HG03565 (cell line): ENCODE measurements around the gene FOSL2.

Experiments used
- ATAC-seq: cut with Tn5 transposase; IDR thresholded peaks from one replicate; pipeline ENCODE4 v1.9.1; 2021; ENCODE audit warnings: mild to moderate bottlenecking, moderate library complexity; ENCODE audit not compliant: unreplicated experiment

FOSL2 gene

DNA sequence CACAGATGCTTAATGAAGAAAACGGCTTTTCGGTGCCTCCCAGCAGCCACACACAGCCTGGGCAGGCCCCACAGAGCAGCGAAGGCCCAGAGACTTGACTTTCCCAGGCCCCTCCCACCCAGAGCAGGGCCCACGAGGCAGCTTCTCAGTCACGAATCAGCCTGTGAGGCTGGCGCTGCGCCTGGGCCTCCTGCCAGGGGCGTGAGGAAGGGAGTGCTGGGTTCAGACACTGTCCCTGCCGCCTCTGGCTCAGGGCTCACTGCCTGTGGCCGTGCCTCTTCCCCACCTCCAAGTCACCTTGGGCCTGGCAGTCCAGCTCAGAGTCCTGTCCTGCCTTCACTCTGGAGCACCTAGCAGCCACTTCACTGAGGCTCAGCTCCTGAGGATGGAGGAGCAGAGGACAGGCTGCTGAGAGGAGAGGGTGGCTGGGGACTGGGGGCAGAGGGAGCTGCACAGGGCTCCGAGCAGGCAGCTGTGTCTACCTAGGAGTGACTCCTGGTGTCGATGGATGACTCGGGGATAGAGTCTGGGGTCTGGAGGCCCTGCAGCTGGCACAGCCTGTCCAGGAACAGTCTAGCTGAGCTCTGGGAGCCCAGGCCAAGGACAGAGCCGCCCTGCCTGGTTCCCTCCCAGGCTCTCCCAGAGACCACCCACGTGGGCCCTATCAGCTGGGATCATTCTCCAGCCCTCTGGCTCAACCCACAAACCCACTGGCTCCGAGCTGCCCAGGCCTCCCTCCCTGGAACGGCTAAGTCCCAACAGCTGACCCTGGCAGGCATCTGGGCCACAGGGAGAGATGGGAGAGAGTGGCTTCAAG, 36.4 kb upstream of the FOSL2 start:
- no peak for ATAC-seq

DNA sequence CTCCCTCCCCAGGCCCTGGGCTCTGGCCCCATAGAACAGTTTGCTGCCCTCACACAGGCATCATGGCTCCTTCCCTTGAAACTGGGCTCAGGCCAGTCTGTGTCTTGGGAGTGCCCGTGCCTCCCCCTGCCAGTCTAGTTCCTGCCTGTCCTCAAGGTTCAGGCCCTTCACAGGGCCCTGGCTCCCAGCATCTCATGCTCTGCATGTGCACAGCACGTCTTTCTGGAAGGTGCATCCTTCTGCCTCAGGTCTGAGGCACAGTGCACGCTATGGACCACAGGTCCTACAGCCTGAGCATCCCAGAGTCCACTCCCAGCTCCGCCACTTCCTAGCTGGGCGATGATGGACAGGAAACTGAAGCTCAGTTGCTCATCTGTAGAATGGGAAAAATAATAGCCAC, 35.6 kb upstream of the FOSL2 start:
- no peak for ATAC-seq

DNA sequence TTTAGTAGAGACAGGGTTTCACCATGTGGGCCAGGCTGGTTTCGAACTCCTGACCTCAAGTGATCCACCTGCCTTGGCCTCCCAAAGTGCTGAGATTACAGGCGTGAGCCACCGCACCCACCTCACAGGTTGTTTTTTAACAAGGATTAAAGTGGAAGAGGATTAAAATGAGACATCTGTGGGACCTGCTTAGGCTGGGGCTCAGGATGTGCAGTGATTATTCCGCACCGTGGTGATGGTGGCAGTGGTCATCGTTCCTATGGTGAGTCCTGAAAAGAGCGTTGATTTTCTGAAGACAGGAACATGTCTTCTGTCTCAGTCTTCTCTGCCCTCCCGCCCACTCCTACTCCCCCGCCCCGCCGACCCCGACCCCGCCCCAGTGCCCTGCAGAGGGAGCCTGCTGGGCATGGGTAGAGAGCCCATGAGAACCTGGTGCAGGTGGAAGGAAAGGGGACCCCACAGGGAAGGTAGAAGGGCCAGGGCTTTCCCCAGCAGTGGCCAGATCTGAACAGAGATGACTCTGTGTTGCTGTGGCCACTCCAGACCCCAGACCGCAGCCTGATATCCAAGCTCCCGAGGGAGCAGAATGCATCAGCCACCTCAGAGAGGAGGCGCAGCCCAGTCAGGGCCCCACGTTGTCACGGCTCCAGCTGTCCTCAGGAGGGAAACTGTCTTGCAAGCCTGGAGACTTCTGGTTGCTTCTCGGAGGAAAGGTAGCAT, 34.5 kb upstream of the FOSL2 start:
- ATAC-seq = no peak

DNA sequence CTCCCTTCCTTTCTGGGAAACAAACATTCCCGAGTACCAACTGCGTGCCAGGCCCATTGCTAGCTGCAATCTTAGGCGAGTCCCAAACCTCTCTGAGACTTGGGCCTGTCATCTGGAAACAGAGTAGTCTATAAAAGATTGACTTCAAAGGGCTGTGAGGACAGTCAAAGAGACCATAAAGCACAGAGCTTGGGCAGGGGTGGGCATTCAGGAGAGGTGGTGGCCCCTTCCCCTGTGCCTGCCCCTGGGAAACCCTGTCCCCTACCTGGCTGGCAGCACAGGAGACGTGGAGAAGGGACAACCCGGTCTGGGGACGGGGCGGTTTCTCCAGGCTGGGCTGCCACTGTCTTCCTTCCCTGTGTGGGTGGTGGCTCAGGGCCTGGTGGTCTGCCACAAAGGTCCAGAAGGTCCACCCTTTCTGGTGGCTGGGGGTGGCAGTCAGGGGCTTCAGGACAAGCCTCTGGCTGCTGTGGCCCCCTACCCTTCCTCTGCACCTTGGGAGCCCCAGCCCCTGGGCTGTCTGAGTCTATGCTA, 33.9 kb upstream of the FOSL2 start:
- ATAC-seq = no peak

DNA sequence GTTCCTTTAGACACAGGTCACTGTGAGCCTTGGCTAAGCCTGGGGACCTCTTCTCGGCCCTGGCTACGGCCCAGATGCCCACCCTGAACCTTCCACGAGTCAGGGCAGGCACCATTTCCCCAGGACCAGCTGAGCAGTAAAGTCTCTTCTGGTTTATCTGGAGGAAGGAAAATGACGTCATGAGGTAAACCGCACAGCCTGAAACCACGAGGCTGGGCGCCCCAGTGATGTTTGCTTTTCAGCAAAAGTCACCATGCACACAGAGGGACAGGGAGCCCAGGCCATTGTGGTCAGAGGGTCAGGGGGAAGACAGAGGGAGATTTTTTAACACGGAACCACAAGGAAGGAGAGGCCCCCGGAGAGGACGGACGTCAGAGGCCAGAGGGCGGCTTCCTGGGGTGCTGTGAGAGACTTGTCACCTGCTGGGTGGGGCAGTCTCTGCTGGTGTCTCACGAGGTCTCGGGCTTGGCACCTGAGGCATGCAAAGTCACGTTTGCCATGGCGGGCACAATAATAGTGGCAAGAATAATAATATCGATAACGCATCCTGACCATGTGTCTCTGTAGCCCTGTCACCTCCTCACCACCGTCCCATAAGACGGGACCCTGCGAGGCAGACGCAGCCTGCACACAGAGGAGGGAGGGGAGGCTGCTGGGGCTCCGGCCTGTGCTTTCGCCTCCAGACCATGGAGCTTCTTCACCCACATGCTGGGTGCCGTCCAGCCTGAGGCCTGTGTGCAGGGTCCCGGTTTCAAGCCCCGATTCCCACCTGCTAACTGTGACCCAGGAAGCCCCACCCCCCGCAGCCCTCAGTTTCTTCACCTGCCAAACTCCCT, 33.2 kb upstream of the FOSL2 start:
- ATAC-seq = peak; percentile 62

DNA sequence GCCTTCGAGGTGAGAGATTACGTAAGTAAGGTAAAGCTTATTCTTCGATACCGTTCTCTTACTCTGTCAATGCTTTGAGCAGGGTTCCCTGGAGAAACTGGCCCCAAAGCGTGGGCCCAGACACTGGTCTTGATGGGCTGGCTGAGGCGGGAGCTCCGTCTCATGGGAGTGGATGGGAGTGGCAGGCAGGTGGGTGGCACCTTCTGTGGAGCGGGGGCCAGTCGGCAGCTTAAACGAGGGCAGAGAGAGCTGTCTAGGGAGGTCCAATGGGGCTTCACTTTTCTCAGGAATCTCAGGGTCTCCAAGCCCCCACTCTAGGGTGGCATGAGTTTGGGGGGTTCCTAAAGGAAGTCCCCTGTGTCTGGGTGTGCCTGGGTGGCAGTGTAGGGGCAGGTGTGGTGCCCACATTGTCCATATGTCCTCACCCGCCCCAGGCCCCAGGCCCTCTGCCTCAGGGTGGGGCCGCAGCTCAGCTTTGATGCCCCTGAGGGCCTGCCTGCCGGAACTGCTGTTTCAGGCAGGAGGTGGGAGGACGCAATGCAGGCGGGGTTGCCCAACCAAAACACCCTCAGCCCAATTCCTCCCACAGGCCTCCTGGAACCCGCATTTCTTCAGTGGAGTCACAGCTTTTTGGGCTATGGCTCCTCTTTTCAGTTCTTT, 32.5 kb upstream of the FOSL2 start:
- ATAC-seq = no peak

DNA sequence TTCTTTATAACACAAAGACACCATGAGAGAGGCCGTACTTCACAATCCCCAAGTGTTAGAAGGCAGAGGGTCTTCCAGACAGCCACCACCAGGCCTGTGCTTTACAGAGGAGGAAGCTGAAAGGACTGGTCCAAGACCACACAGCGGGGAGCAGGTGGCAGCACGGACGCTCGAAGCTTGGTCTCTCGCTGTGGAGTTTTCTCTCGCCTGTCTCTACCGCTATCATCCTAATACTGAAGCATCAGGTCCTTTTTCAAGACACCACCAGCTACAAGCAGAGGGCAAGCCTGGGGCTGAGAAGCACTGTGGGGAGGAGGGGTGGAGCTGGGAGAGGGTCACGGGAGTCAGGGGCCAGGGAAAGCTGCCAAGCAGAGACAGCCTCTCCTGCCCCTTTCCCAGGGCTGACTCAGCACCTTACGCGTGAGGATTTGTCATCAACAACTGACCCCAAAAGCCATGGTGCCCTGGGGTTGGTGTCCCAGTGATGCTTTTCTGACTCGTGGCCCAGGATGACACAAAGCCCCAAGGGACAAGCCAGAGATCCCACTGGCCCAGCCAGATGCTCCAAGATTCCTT, 31.9 kb upstream of the FOSL2 start:
- ATAC-seq = no peak

DNA sequence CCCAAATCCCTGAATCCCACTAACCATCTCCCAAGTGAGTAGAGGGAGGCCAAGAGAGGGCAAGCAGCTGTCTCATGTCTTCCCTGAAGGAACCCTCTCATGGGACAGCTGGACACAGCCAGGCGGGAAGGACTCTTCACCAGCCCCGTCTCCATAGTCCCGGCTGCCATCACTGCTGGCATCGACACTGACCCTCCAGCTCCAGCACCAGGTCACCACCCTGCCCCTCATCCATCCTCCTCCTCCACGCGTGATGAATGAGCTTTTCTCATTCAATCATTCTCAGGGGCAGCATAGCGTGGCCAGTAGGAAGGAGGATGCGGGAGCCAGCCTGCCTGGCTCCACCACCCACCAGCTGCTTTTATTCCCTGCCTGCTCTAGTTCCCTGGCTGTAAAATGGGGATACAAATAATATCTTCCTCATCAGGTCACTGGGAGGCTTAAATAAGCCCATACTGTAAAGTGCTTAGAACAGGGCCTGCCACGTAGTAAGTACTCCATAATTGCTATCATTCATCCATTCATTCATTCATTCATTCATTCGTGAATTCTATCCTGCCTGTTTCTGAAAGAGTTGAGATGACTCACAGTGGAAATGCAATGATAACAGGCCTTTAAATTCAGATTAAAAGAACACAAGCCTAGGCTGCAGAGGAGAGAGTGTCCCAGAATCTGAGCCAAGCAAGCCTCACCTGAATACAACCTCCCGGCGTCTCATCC, 30.5 kb upstream of the FOSL2 start:
- ATAC-seq = no peak

DNA sequence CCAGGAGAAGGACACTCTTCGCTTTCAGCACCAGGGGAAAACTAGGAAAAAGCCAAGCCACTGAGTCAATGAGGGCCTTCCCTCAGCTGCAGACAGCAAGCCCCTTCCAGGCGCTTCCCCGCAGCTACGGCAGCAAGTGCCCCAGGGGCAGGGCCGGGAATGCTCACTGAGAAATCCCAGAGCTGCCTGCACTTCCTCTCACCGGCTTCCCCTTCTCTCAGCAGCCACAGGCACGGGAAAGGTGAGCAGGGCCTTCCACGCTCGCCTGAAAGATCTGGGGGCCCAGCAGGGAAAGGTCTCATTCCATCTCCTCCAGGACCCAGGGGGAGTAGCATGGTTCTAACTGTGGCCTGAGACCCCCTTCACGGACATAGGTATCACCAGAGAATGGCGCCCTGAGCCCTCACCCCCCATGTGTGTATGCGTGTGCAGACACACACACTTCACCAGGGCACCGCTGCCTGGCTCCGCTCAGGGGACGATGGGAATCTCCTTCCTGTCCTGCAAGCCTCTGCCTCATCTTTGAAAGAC, 29.6 kb upstream of the FOSL2 start:
- no peak for ATAC-seq

DNA sequence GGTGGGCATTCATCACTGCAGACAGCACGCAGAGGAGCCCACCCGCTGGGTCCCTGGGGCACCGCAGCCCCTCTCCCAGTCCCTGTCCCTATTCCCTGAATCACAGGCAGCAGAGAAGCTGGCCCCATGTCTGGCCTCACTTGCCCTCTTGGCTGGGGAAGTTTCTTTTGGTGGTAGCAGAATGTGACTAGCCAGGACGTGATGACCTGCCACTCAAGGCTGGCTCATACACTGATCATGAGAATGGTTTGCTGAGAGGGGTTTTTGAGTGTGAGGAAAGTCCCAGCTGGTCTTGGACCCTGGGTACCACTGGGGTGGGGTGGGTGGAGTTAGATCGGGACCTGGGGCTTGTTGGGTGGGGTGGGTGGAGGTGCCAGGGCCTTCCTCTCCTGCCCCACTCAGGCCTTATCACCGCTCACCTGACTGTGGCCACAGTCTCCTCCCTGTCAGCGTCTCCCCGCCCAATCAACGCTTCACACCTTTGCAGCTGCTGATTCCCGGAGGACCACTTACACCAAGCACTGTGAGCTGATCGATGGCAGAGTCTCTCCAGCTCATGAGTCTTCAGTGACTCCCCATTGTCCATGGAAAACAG, 28.9 kb upstream of the FOSL2 start:
- no peak for ATAC-seq

DNA sequence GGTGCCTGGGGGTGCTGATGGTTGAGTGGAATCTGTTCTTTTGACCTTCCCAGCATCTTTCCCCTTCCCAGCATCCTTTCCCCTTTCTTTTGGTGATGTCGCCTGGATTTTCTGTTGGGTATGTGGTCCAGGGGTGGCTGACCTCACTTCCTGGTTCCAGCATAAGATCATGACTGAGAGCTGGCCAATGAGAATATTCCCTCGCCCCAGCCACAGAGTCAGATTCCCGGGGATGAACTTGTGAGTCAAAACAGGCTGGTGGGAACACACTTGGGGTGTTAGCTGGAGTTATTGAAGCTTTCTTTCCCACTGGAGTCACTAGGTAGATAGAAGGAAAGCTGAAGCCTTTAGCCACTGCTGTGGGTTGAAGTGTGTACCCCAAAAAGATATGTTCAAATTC, 28.0 kb upstream of the FOSL2 start:
- ATAC-seq = no peak

DNA sequence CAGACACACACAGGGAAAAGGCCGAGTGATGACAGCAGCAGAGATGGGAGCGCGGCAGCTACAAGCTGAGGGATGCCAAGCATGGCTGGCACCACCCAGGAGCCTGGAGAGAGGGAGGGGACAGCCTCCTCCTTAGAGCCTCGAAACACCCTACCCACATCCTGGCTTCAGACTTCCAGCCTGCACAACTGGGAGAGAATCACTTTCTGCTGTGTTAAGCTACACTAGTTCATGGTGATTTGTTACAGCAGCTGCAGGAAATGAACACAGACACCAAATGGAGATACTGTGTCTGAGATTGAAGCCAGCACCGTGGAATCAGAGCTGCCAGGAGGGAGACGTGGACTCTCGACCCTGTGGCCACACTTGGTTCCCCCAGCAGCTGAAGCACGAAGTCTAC, 27.5 kb upstream of the FOSL2 start:
- no peak for ATAC-seq

DNA sequence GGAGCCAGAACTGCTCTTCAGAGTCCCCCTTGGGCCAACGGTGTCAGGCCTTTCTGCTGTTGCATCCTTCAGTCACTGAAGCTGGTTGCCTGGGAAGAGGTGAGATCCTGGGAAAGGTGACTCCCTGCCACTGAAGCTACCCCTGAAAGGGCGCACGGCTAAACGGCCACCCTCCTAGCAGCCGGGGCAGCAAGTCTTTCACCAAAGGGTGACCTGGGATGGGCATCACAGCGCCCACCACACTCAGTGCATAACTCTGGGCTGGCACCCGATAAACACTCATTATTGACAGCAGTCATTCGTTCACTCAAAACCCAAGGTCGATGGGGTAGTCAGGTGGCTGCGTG, 26.5 kb upstream of the FOSL2 start:
- no peak for ATAC-seq

DNA sequence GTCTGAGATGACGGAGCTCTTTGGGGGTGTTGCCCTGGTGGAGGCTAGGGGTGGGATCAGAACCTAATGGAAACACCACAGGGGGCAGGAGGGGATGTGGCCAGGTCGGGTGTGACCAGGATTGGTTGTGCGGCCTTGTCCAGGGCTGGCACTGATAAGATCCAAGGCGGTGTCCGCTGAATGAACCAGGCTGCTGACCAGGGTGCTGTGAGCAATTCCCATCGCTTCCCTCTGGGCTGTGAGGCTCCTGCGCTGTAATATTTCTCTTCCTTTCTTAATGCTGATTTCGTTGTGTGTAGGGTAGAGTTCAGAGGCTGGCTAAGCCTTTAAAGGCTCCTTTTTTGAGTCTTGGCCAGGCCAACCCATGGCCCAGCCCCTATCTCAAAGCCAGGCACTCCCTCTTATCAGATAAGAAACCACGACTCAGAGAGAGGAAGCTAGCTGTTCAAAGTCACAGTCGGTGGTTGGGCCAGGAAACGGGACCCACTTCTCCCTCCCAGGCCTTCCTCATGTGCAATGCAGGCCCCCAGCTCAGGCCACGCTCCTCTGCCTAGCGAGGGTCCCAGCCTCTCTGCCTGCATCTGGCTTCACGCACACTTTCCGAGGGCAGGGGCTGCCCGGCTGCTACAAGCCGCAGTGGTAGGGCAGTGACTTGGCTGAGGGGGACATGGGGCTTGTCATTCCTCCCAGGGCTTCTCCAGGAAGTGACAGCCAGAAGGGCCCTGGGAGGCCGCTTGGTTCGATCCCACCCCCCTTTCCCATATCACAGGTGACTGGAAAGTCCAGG, 26.0 kb upstream of the FOSL2 start:
- ATAC-seq = no peak

DNA sequence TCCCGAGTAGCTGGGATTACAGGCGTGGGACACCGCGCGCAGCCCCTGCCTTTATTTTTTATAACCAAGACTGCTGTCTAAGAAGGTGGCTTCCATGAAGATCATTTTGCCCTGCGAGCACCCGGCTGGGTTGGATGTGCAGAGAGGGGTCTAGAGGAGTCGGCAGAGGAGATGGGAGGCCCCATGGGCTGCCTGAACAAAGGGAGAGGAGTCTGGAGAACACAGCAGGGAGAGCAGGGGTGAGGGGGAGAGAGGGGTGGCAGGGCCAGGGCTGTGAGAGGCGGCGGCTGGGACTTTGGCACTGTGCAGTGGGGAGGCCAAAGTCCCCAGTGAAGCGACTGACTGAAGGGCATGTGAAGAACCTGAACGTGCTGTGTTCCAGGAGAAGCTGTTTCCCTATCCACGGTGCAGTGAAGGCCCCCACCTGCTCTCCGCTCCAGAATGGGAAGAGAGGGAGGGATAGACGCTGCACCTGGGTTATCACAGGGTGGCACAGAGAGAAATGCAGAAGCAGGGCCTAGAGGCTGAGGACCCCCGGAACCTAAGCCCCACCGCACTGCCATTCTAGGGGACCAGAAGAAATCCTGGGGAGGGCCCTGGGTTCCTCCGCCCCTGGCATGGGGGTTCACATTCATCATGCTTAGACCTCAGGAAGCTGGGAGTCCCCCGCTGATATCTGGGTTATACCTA, 24.8 kb upstream of the FOSL2 start:
- no peak for ATAC-seq

DNA sequence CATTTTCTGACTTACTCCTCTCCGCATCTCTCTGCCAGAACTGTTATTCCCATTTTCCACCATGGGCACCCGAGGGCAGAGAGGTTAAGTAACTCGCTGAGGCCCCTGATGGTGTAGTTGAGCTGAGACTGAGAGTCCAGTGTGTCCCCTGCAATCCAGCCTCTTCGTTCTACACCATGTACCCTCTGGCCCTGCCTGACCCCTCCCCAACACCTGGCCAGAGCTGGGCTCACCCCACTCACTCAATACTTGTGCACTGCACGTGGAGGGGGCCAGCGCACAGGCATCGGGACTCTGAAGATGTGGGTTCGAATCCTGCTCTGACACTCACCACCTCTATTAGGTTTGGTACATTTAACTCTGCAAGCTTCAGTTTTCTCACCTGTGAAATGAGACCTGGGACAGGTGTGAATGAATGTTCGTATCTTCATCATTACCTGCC, 24.3 kb upstream of the FOSL2 start:
- no peak for ATAC-seq

DNA sequence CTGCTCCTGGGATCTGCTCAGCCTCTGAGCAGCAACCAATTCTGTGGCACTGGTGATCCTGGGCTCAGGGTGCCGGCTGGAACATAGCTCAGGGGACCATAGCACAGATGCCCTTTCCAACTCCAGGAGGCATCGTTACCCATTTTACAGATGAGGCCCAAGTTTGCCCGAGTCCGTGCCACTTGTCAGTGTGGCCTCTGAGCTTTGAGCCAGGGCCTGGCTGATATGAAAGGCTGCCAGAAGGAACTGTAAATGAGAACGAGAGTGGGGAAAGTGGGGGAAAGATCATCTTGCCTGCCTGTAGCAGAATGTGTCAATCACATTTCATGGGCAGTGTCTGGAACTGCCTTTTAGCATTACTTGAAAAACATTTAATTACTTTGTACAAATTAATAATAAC, 23.3 kb upstream of the FOSL2 start:
- no peak for ATAC-seq

DNA sequence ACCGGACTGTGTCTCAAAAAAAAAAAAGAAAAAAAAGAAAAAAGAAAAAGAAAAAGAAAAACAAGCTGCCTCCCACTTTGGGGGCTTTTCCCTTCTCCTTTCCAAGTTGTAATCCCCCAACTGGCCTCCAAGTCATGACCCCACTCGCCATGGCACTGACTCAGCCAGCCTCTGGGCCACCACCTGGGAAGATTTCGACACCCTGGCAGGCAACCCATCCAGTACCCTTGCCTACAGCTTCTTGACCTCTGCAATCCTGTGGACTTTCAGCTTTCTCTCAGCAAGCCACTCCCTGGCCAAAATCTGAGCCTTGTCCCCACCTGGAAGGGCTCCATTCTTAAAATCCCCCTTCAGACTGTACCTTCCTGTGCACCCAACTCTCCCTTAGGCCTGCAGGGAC, 22.3 kb upstream of the FOSL2 start:
- ATAC-seq = no peak
